Endometrium (tissue), 2 donors: ENCODE data around the gene ABCG8.
"Not testable (repeated sequence)": the region's sequence is repeated elsewhere in the genome, so short reads cannot be mapped to it uniquely, and the experiment has no call there.

Source experiments
- FAIRE-seq: peaks from 2 replicates; lab custom pipeline; 2012; peaks lifted over from hg19 to GRCh38; lab: Jason Lieb, UNC
- donor health status: control.
- donor health status: control.

The ABCG8 gene

DNA sequence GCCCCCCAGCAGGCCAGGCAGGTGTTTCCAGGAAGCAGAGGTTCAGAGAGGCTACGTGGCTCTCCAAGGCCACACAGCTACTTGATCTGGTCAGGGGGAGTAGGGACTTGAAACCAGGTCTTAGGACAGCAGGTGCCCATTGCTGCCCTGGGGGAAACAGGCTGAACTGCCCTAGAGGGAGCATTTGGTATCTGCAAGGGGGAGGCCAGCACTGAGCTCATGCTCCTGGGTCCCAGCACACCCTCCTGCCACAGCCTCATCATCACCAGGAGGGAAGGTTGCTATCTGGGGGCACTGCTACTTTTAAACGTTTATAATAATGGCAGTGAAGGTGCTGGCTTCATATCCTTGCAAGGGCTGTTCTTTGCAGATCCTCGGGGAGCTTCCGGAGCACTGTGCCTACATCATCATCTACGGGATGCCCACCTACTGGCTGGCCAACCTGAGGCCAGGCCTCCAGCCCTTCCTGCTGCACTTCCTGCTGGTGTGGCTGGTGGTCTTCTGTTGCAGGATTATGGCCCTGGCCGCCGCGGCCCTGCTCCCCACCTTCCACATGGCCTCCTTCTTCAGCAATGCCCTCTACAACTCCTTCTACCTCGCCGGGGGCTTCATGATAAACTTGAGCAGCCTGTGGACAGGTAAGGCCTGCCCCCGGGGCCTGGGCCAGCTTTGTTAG is 36.1 kb downstream of the ABCG8 start:
- FAIRE-seq = no peak

DNA sequence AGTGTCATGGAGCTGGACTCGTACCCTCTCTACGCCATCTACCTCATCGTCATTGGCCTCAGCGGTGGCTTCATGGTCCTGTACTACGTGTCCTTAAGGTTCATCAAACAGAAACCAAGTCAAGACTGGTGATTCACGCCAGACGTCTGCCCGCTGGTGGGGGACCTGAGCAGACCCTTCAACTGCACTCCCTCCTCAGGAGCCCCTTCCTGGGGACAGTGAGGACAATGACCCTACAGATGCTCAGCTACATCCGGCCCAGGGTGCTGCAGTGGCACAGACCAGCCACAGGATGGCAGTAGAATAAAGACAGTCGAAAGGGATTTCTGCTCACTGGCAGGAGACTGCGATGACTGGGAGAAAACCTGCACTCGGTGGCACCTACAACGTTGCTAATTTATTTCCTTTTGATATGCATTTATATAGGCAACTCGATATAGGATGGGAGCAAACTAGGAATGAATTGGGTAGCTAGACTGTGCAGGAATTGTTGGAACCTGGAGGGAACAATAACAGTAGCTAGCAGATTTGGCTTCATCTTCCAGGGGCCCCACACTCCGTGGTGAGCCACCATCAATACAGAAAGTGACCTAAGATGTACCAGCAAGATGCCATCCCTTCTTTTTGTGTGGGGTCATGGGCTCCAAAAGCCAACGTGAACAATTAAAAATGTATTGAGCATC is 39.2 kb downstream of the ABCG8 start:
- no peak for FAIRE-seq

- no peak for FAIRE-seq
Measured at GRCh38 chr2:43879261-43879660, 40.5 kb downstream of the ABCG8 start.

- FAIRE-seq = no peak
Measured at GRCh38 chr2:43880471-43880870, 41.7 kb downstream of the ABCG8 start.

DNA sequence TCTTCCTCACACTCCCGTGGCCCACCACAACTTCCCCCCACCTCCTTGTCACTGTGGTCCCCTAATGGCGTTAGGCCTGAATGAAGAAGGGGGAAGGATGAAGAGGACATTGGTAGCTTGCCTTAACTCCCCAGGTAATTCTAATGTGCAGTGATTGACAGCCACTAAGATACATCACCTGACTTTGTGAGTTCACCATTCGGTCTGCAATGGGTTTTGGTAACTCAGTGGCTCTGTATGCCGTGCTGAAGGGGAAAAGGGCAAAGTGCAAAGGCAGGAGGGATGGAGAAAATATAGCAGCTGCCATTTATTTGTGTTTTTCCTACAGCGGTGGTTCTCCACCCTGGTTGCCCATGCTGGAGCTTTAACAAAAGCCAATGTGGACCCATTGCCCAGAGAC is 42.2 kb downstream of the ABCG8 start:
- no peak for FAIRE-seq

DNA sequence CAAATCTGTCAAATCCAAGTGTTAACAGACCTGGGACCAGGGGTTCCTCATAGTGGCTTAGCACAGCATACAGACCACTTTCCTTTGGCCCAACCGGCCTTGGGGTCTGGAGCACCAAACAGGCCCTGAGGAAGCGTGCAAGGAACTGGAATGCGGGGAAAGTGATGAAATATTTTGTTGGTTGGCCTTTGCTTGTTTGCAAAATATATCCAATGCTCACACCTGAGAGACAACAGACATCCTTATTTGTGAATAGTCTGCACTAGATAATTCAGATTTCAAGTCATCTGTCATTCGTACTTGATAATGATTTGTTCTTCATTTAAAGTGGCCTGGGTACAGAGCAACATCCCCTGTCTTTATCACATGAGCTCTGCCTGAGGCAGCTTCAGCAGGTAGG is 43.5 kb downstream of the ABCG8 start:
- FAIRE-seq = no peak

- no peak for FAIRE-seq
Measured at GRCh38 chr2:43884689-43885088, 45.9 kb downstream of the ABCG8 start.

DNA sequence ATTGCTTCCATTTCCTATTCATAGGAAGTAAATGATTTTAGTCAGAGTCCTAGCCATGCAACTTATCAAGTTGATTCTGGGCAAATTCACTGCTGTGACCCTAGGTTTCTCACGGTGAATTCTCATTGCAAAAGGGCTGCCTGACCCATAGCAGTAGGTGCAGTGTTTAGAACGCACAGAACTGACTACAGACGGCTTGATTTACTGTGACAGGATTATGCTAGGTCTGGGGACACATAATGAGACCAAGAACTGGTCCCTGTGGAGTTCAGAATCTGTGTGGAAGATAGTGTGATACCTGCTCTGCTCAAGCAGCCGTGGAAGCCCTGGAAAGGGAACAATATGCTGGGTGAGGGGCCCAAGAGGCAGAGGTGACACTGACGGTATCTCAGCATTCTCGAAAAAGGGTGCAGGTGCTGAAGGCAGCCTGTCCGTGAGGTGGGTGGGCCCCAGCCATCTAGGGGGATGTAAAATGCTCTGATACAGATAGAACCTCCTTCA is 46.4 kb downstream of the ABCG8 start:
- FAIRE-seq = no peak

DNA sequence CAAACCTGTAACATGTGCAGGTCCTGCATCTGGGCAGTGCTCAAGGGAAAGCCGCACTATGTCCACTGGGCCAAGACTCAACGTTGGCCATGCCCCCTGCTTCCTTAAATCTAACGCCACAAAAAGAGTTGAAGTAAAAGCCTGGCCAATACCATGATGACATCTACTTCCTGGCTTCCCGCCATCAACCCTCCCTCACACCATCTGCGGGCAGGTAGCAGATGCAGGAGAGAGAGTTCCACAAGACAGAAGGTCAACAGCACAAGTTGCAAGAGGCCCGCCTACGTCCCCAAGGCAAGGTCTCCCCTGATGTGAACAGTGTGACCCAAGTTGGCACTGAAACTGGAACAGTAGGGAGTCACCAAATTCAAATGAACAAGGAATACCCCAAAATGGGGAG is 48.4 kb downstream of the ABCG8 start:
- FAIRE-seq = no peak

DNA sequence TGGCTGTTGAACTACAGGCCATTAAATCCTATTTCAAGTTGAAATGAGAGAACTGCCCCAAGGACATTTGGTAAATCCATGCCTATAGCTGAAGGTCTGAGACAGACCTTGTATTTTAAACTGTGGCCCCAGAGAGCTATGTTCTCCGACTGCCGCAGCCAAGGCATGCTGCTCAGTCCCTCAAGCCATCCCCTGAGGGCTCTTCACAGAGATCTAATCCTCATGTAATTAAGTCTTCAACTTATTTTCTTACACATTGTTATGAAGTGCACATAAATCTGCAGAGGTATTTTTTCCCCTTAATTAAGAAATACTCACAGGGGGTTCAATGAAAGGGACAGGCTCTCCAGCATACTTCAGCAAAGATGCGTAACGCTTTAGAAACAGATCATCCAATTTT is 50.6 kb downstream of the ABCG8 start:
- no peak for FAIRE-seq

DNA sequence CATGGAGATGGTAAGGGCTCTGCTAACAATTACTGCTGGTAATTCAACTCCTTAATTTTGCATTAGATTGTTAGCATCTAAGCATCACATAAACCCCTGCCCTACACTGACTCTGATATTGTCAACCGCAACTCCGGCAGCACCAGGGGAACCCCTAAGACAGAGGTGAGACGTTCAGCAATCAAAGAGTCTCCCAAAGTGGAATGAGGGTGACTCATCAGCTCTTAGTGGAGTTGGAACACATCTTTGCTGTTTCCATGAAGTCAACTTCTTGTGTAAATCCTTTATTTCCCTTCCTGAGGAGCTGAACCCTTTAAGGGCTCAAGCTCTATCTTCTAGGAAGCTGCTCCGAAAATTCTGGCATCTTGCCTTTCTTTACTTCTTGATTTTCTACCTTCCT is 52.1 kb downstream of the ABCG8 start:
- no peak for FAIRE-seq

GRCh38 chr2:43894743-43895142 is 56.0 kb downstream of the ABCG8 start:
- FAIRE-seq = no peak

DNA sequence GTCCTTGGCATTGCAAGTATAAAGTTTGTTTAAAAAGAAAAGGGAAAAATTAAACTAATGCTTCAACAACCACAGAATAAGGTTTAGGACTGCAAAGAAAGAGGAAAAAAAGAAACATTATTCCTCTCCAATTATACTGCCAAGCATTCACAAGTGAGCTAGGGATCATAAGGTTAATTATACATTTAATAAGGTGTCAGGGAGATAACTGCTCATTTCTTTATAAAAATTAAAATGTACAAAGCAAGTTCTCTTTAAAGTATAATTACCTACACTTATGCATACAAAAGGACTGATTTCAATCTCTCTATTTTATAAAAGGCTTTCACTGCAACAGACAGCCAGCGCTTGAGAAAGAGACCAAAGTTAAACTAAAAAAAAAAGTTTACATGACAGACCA is 58.1 kb downstream of the ABCG8 start:
- no peak for FAIRE-seq

DNA sequence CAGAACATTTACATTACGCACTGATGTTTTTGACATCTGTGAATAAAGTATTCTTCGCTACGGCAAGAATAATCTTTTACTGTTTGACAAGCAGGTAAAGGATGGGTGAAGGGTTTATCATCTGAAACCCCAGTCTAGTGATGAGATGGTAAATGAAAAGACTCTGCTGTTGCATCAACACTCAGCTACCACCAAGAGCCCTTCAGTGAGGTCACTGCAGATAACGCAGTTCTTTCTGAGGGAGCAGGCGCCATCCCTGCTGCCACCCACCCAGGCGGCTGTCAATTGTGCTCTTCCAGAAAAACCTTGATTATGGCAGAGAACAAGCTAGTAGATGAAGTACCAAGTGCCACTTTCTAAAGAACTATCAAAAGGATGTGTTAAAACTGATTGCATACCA is 58.7 kb downstream of the ABCG8 start:
- FAIRE-seq = no peak

DNA sequence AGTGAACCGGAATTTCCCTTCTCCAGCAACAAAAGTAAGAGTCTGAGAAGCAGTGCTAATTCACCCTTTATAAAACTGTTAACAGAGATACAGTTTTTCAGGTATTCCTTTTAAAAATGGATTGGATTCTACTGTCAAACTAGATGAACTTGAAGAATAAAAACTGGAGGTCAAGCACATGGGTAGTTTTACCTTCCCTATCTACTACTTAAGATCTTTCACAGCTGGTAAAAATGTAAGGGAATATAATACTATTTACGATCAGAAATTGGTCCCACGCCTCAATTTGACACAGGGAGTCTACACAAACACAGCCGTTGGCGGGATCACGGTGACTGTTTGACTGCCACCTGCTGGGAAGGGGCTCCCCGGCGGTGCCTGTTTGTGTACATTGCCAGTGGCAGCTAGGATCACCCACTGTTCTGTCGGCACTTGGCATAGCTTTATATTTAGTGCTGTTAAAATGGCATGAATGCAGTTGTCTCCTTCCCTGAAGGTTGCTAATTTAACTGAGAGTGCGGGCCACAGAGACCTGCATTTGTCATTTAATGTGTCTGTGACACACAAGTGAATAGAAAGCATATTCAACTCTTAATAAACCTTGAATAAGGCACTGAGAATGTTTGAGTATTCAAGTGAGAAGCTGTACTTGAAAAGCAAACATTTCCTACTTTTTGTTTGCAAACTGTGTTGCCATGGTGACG is 59.5 kb downstream of the ABCG8 start:
- no peak for FAIRE-seq

- FAIRE-seq = no peak
Measured at GRCh38 chr2:43898838-43899346, 60.1 kb downstream of the ABCG8 start.

DNA sequence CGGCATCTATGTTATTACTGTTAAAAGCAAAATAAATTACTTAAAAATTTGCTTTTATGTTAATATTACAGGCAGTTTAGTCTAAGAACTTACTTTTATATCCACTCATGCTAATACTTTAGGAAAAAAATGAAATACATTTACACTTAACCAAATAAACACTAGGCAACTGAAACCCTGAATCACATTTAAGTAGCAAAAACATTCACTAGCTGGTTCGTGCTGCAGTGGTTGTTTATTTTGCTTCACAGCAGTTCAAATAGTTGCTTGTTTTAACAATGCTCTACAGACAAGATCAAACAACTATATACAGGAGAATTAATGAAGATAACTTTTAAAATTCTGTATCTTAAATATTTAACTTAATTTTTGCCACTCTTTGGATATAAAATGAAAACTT is 60.8 kb downstream of the ABCG8 start:
- no peak for FAIRE-seq

DNA sequence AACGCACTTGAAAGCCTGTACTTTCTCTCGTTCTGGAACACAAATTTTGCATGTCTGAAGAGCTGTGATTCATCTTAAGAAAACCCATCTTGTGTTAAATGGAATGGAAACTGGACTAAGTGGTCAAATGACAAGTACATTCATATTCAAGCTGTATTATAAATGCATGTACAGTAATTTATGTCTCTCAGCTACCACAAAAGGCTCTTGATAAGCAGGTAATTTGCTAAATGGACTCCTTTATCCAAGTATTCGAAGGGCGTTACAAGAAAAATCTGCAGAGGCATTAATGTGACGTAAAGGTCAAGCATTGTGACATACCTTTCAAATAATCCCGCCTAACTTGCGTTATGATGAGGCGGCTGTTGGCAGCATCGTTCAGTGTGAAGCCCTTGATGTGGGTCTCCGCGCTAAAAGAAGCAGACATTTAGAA is 66.6 kb downstream of the ABCG8 start:
- no peak for FAIRE-seq

DNA sequence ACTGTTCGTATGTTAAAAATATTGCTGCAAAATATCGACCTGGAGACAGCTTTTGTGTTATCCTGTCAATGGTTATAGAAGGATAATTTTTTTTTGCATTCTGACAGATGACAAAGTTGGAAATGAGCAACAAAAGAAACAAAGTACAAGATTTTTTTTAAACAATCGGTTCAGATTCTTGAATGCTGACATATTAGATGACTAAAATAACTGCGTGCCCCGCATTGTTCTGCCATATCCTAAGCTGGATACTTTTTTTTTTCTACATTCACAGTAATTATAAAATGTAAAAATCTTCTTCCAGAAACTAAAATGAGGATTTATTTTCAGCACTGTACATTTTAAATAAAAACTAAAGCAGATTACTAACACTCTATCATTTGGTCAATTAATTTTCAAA is 67.1 kb downstream of the ABCG8 start:
- FAIRE-seq = no peak

DNA sequence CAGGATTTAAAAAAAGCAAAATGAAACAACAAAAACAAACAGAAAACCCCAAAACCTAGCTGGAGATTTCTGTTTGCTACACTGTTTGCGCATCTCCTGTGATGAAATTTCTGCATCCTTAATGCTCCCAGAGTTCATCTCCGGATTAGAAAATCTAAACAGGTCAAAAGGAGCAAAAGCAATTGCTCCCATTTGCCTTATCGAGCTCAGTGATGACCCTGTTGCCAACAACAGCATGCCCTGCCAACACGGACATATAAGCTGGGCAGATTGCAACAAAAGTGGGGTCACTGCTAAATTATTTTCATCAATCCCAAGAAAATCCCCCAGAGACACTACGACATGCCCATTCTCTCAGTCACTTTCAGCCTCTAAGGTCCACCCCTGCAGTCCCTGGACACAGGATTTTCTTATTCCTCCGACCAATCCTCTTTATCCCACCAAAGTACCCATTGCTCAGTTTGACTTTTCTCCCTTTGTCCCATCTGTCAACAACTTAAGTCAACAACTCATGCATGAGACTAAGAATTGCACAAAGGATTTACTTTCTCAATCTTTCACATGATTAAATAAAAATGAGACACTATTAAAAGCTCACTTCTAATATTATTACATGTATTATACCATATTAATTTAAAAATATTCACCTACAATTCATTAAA is 67.8 kb downstream of the ABCG8 start:
- no peak for FAIRE-seq

DNA sequence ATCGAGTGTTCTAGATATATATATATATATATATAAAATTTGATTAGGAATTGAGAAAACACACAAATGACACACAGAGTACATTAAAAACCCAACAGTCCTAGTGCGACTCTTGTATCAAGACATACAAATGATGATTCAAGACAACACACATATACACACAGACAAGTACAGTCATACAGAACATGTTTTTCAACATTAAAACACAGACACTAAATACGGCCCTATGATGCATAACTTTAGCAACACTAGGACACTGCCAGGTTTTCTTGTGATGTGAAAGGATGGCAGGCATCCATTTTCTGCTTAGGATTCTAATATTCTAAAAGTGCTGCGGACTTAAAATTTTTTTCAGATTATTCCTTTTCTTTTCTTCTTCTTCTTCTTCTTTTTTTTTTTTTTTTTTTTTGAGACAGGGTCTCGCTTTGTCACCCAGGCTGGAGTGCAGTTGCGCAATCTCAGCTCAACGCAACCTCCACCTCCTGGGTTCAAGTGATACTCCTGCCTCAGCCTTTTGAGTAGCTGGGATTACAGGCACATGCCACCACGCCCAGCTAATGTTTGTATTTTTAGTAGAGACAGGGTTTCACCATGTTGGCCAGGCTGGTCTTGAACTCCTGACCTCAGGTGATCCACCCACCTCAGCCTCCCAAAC is 72.5 kb downstream of the ABCG8 start:
- FAIRE-seq = not testable (repeated sequence)

DNA sequence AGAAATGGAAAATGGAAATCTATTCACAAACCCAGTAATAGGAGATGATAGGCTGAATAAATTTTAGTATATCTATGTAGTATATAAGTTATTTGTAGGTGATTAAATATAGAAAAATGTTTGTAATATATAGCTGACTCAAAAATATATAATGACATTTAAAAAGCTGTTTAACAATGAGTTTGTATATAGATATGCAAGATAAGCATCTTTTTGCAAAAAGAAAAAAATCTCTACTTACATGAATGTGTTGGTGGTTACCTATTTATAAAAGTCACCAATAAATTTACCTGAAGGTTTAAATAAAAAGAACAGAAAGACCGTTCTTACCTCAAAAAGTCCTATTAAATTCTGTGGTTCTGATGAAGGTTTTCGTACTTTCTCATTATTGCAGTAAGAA is 85.7 kb downstream of the ABCG8 start:
- no peak for FAIRE-seq
